SU-DHL-6 (cell line): Measurements from ENCODE around the gene CRTC3.

Experiments used
- CTCF ChIP-seq: fragments of 200-600 bp; sonication (generic); IDR thresholded peaks from one replicate; pipeline ENCODE4 v1.5.1; 2017; ENCODE audit warnings: antibody characterized with exemption, mild to moderate bottlenecking, low read length, moderate library complexity; ENCODE audit not compliant: insufficient read depth, poor library complexity, severe bottlenecking
- EZH2phosphoT487 ChIP-seq: fragments of 200-600 bp; sonication (generic), shearing (Covaris generic); conservative IDR thresholded peaks from 2 replicates; pipeline ENCODE4 v1.6.1; 2018; ENCODE audit warnings: mild to moderate bottlenecking, antibody characterized with exemption, low read length, moderate library complexity, mixed read lengths

- TF ChIP-seq CTCF (no peak), EZH2phosphoT487 (no peak)
Observed at GRCh38 chr15:90493647-90494046, 36.1 kb upstream of the CRTC3 start.
